Central memory CD8-positive, alpha-beta T cell (primary cell): ENCODE measurements around the gene IL13RA1.

Experiments used
- ATAC-seq: fragments of 150-1000 bp; cut with Tn5 transposase; replicated peaks from 2 replicates; pipeline ENCODE4 v1.10.0; 2022; ENCODE audit warnings: mild to moderate bottlenecking, moderate FRiP score, moderate number of reproducible peaks; ENCODE audit not compliant: poor library complexity, severe bottlenecking; ENCODE audit errors: extremely low read depth
- DNase-seq, 2 donors: peaks; one replicate each; pipeline ENCODE4 v3.0.0; 2021; ENCODE audit warnings: low spot score in 2 of 2
- H3K27ac Mint-ChIP-seq: one replicate; pipeline ENCODE4 v1.8.0; 2022; ENCODE audit warnings: low read depth, mild to moderate bottlenecking, moderate library complexity, mixed read lengths
- H3K27me3 Mint-ChIP-seq: one replicate; pipeline ENCODE4 v1.8.0; 2022; ENCODE audit warnings: mixed read lengths
- H3K36me3 Mint-ChIP-seq: one replicate; pipeline ENCODE4 v1.8.0; 2022; ENCODE audit warnings: mild to moderate bottlenecking, moderate library complexity, mixed read lengths; ENCODE audit not compliant: insufficient read depth
- H3K4me1 Mint-ChIP-seq: one replicate; pipeline ENCODE4 v1.8.0; 2022; ENCODE audit warnings: mixed read lengths
- H3K4me3 Mint-ChIP-seq: one replicate; pipeline ENCODE4 v1.8.0; 2022; ENCODE audit warnings: mild to moderate bottlenecking, moderate library complexity, mixed read lengths
- H3K9me3 Mint-ChIP-seq: one replicate; pipeline ENCODE4 v1.8.0; 2022; ENCODE audit warnings: mixed read lengths

IL13RA1 gene

GRCh38 chrX:118734909-118735308 lies 7.5 kb downstream of the IL13RA1 start:
- no peaks in the 10 kb centered on the region for H3K4me1 Mint-ChIP-seq
- H3K27me3 Mint-ChIP-seq = peaks cover 37% of the 10 kb centered on the region
- no peaks in the 10 kb centered on the region for H3K36me3 Mint-ChIP-seq
- H3K9me3 Mint-ChIP-seq = no peaks in the 10 kb centered on the region
- H3K27ac Mint-ChIP-seq = no peak overlapping the region
- DNase-seq (no peak), ATAC-seq (no peak)
- no peak overlapping the region for H3K4me3 Mint-ChIP-seq

- no peaks in the 10 kb centered on the region for H3K36me3 Mint-ChIP-seq
- H3K4me1 Mint-ChIP-seq = no peaks in the 10 kb centered on the region
- ATAC-seq (no peak), DNase-seq (no peak)
- no peaks in the 10 kb centered on the region for H3K9me3 Mint-ChIP-seq
- H3K27me3 Mint-ChIP-seq = peaks cover 29% of the 10 kb centered on the region
- no peak overlapping the region for H3K27ac Mint-ChIP-seq
- H3K4me3 Mint-ChIP-seq = no peak overlapping the region
Measured at GRCh38 chrX:118736394-118737010, 9.1 kb downstream of the IL13RA1 start.

GRCh38 chrX:118739577-118739976 lies 12.2 kb downstream of the IL13RA1 start:
- peaks cover 25% of the 10 kb centered on the region for H3K27me3 Mint-ChIP-seq
- H3K36me3 Mint-ChIP-seq = no peaks in the 10 kb centered on the region
- no peak overlapping the region for H3K4me3 Mint-ChIP-seq
- no peaks in the 10 kb centered on the region for H3K4me1 Mint-ChIP-seq
- DNase-seq (no peak), ATAC-seq (no peak)
- H3K27ac Mint-ChIP-seq = no peak overlapping the region
- no peaks in the 10 kb centered on the region for H3K9me3 Mint-ChIP-seq

GRCh38 chrX:118740276-118740889 lies 13.0 kb downstream of the IL13RA1 start:
- ATAC-seq (no peak), DNase-seq (no peak)
- Mint-ChIP-seq H3K4me3 (no peak overlapping the region), H3K27ac (no peak overlapping the region), H3K4me1 (no peaks in the 10 kb centered on the region), H3K36me3 (no peaks in the 10 kb centered on the region), H3K27me3 (peaks cover 17% of the 10 kb centered on the region), H3K9me3 (no peaks in the 10 kb centered on the region)

GRCh38 chrX:118742176-118742575 lies 14.8 kb downstream of the IL13RA1 start:
- Mint-ChIP-seq H3K9me3 (no peaks in the 10 kb centered on the region), H3K27me3 (no peaks in the 10 kb centered on the region), H3K36me3 (no peaks in the 10 kb centered on the region), H3K27ac (no peak overlapping the region), H3K4me3 (no peak overlapping the region), H3K4me1 (no peaks in the 10 kb centered on the region)
- ATAC-seq (no peak), DNase-seq (no peak)

GRCh38 chrX:118745570-118745969 lies 18.2 kb downstream of the IL13RA1 start:
- H3K9me3 Mint-ChIP-seq = no peaks in the 10 kb centered on the region
- H3K4me1 Mint-ChIP-seq = no peaks in the 10 kb centered on the region
- DNase-seq = no peak
- no peaks in the 10 kb centered on the region for H3K27me3 Mint-ChIP-seq
- H3K36me3 Mint-ChIP-seq = no peaks in the 10 kb centered on the region
- no peak overlapping the region for H3K27ac Mint-ChIP-seq
- no peak for ATAC-seq
- H3K4me3 Mint-ChIP-seq = no peak overlapping the region

- peaks cover 23% of the 10 kb centered on the region for H3K27me3 Mint-ChIP-seq
- H3K9me3 Mint-ChIP-seq = no peaks in the 10 kb centered on the region
- DNase-seq (no peak), ATAC-seq (no peak)
- no peak overlapping the region for H3K4me3 Mint-ChIP-seq
- no peaks in the 10 kb centered on the region for H3K36me3 Mint-ChIP-seq
- no peak overlapping the region for H3K27ac Mint-ChIP-seq
- no peaks in the 10 kb centered on the region for H3K4me1 Mint-ChIP-seq
Measured at GRCh38 chrX:118751950-118752783, 24.8 kb downstream of the IL13RA1 start.

- no peak overlapping the region for H3K4me3 Mint-ChIP-seq
- H3K27me3 Mint-ChIP-seq = peaks cover 23% of the 10 kb centered on the region
- DNase-seq (no peak), ATAC-seq (no peak)
- H3K4me1 Mint-ChIP-seq = no peaks in the 10 kb centered on the region
- H3K9me3 Mint-ChIP-seq = no peaks in the 10 kb centered on the region
- H3K27ac Mint-ChIP-seq = no peak overlapping the region
- H3K36me3 Mint-ChIP-seq = no peaks in the 10 kb centered on the region
Measured at GRCh38 chrX:118755633-118756032, 28.2 kb downstream of the IL13RA1 start.

GRCh38 chrX:118756101-118756500 lies 28.7 kb downstream of the IL13RA1 start:
- DNase-seq = no peak
- Mint-ChIP-seq H3K27ac (no peak overlapping the region), H3K9me3 (no peaks in the 10 kb centered on the region), H3K4me3 (no peak overlapping the region), H3K27me3 (peaks cover 23% of the 10 kb centered on the region), H3K36me3 (no peaks in the 10 kb centered on the region), H3K4me1 (no peaks in the 10 kb centered on the region)
- no peak for ATAC-seq

- Mint-ChIP-seq H3K4me3 (no peak overlapping the region), H3K36me3 (peaks cover 3% of the 10 kb centered on the region), H3K9me3 (no peaks in the 10 kb centered on the region), H3K27ac (no peak overlapping the region), H3K4me1 (no peaks in the 10 kb centered on the region), H3K27me3 (peaks cover 23% of the 10 kb centered on the region)
- ATAC-seq (no peak), DNase-seq (no peak)
Measured at GRCh38 chrX:118758511-118758910, 31.1 kb downstream of the IL13RA1 start.

- no peak for ATAC-seq
- peaks cover 14% of the 10 kb centered on the region for H3K27me3 Mint-ChIP-seq
- no peaks in the 10 kb centered on the region for H3K4me1 Mint-ChIP-seq
- H3K27ac Mint-ChIP-seq = no peak overlapping the region
- H3K9me3 Mint-ChIP-seq = no peaks in the 10 kb centered on the region
- no peak for DNase-seq
- no peak overlapping the region for H3K4me3 Mint-ChIP-seq
- H3K36me3 Mint-ChIP-seq = peaks cover 3% of the 10 kb centered on the region
Measured at GRCh38 chrX:118760025-118760424, 32.6 kb downstream of the IL13RA1 start.

- no peak for ATAC-seq
- no peak overlapping the region for H3K4me3 Mint-ChIP-seq
- peaks cover under 1% of the 10 kb centered on the region for H3K27me3 Mint-ChIP-seq
- no peaks in the 10 kb centered on the region for H3K9me3 Mint-ChIP-seq
- H3K27ac Mint-ChIP-seq = no peak overlapping the region
- peaks cover 3% of the 10 kb centered on the region for H3K36me3 Mint-ChIP-seq
- no peak for DNase-seq
- no peaks in the 10 kb centered on the region for H3K4me1 Mint-ChIP-seq
Measured at GRCh38 chrX:118761939-118762707, 34.7 kb downstream of the IL13RA1 start.
